Astrocyte of the spinal cord (primary cell): ENCODE data around the gene HOOK1.

ENCODE experiments used
- DNase-seq: peaks from one replicate; pipeline ENCODE4 v3.0.0; 2011; ENCODE audit warnings: low read depth, low spot score
- H3K4me3 ChIP-seq: 2 replicates; pipeline ENCODE4 v1.5.1; 2011; ENCODE audit warnings: low read depth, mild to moderate bottlenecking, low read length, moderate library complexity
- CTCF ChIP-seq: IDR thresholded peaks from 2 replicates; pipeline ENCODE4 v1.5.1; 2012; ENCODE audit warnings: low read depth, mild to moderate bottlenecking, low read length, inconsistent platforms
- in situ Hi-C: cut with HindIII; loops from 2 replicates; pipeline ENCODE4 v1.10.0; 2017; ENCODE audit warnings: low sequenced_read_pairs

The HOOK1 gene

GRCh38 chr1:59816318-59816878 lies 1.6 kb downstream of the HOOK1 start:
- DNase-seq: no peak
- H3K4me3 ChIP-seq: no peak overlapping the region
- TF ChIP-seq CTCF: no peak
- in situ Hi-C loops: no loop called here

- TF ChIP-seq CTCF: no peak
- DNase-seq: no peak
- no peak overlapping the region for H3K4me3 ChIP-seq
- in situ Hi-C loops: no loop called here
These were observed 5.1 kb downstream of the HOOK1 start for GRCh38 chr1:59819566-59820438.

GRCh38 chr1:59827055-59827643 lies 12.4 kb downstream of the HOOK1 start:
- no peak overlapping the region for H3K4me3 ChIP-seq
- in situ Hi-C loops: no loop called here
- TF ChIP-seq CTCF: no peak
- DNase-seq: no peak

- no peak for TF ChIP-seq CTCF
- no peak for DNase-seq
- H3K4me3 ChIP-seq: no peak overlapping the region
- in situ Hi-C loops: no loop called here
These were observed 13.4 kb downstream of the HOOK1 start for GRCh38 chr1:59828160-59828559.

- DNase-seq: no peak
- H3K4me3 ChIP-seq: no peak overlapping the region
- in situ Hi-C loops: no loop called here
- TF ChIP-seq CTCF: no peak
These were observed 16.8 kb downstream of the HOOK1 start for GRCh38 chr1:59831529-59831928.

GRCh38 chr1:59833022-59833421 lies 18.3 kb downstream of the HOOK1 start:
- H3K4me3 ChIP-seq: no peak overlapping the region
- in situ Hi-C loops: no loop called here
- no peak for DNase-seq
- no peak for TF ChIP-seq CTCF
